ENCODE measurements around the gene EHD1.

EHD1 gene

DNA sequence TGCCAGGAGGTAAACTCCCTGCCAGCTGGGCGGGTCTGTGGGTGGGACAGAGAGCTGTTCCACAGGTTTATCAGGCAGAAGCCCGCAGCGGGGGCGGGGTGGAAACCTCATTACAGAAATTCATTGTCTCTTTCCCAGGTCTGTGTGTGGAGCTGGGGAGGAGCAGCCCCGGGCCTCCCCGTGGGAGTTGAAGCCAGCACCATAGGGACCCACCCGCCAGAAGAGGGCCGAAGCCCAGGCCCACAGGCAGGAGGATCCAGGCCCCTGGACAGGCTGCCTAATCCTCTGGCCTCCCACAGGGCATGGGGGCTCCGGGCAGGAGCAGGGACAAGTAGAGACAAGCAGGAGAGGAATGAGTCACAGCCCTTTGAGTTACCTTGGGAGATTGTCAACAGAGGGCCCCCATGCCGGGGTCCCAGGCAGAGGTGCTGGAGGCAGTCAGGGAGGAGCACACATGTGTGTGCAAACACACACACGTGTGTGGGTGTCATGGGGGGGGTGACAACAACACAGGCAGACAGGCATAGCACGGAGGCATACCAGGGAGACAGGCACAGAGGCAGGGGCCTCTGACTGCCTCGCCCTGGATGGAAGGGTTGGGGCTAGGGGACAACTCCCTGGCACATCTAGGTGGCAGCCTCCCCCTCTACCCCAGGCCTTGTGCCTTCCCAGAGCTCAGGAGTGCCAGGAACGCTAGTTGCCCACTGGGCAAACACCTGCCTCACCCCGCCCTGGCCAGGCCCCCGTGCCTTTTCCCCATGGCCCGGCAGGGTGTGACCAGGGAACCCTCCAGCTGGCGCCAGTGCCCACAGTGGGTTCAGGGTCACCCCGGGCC lies 35.4 kb downstream of the EHD1 start:
- DNase-seq (ENCODE audit: low read depth in 2 of 2): no peak

DNA sequence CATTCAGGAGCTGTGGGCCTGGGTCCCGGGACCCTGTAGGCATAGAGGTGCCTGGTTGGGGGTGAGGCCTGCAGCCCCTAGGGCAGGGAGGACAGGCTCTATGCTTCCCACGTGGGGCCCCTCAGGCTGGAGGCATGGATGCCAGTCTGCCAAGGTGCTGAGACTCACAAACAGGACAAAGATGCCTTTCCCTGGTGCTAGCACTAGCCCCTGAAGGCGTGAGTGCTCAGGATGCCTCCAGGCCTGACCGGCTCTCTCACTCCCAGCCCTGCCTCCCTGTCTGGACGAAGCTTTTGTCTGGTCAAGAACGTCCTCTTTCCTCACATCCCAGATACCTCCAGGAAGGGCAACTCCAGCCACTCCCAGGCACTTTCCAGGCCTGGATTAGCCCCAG lies 36.1 kb downstream of the EHD1 start:
- no peak for DNase-seq (ENCODE audit: low read depth in 2 of 2)

DNA sequence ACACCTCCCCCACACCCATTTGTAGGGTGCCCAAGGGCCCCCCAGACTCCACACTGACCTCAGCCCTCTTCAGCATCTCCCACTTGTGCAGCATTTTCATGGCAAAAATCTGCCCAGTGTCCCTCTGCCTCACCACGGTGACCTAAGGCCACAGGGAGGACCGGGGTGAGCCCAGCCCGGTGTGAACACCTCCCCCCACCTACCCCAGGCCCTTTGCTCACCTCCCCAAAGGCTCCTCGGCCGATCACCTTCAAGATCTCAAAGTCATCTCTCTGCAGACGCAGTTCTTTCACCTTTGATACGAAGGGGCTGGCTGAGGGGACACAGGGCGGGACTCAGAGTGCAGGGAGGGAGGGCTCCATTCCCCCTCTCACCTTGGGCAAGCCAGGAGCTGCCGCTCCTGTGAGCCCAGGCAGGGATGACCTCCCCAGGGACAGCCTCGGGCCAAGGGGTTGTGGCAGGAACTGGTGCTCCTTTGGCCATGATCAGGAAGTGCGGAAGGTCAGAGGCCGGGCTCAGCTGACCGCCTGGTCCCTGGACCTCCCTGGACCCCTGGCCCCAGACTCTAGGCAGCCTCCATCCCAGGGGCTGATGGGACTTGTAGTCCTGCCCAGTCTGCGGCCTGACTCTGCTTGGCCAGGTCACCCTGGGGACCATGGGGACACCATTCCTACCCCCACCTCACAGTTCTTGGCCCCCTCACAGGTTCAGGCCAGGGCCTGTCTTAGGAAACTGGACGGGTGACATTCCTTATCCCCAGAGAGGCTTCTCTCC lies 36.6 kb downstream of the EHD1 start:
- no peak for DNase-seq (ENCODE audit: low read depth in 2 of 2)

DNA sequence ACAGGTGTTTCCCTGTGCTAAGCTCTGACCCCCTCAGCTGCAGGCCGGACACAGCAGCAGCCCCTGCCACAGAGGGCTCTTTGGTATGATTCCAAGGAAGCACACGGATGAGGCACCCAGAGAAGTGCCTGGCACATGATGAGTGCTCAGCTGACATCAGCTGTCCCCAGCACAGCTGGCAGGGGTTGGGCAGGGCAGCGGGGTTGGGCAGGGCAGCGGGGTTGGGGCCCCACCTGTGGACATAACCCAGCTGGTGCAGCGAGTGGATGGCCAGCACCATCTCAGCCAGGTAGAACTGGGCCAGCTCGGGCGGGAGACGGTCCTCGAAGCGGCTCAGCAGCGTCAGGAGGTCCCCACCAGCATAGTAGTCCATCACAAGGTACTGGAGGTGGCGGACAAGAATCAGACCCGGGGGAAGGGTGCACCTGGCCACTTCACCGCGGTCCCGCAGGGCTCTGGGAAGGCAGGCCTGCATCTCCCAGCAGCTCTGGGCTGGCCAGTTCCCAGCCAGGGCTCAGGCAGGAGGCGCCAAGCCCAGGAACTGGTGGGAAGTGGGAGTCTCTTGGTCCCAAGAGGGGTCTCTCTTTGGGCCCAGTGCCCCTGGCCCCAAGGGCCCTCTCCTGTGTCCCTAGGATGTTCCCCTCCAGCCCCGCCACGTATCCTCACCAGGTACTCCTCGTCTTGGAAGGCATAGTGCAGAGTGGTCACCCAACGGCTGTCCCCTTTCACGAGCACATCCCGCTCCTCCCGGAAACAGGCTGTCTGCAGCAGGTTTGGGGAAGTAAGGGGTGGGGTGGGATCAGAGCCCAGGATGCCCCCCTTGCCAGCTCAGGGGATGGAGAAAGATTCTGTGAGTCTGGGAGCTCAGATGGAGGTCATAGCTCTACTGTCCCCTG lies 38.3 kb downstream of the EHD1 start:
- DNase-seq (ENCODE audit: low read depth in 2 of 2): no peak

DNA sequence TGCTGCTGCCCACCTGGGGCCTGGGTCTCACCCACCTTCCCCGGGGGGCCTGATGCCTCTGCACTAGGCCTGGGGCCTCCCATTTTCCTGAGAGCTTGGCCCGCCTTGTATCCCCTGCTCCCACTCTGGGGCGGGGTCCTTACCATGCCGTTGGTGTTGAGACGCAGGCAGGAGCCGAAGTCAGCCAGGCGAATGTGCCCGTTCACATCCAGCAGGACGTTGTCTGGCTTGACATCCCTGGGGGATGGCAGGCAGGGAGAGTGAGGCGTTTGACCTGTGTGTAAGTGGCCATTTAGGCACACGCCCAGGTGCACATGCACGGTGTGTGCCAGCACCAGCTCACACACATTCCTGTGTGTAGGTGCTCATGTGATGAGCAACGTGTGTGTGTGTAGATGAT lies 39.1 kb downstream of the EHD1 start:
- no peak for DNase-seq (ENCODE audit: low read depth in 2 of 2)

DNA sequence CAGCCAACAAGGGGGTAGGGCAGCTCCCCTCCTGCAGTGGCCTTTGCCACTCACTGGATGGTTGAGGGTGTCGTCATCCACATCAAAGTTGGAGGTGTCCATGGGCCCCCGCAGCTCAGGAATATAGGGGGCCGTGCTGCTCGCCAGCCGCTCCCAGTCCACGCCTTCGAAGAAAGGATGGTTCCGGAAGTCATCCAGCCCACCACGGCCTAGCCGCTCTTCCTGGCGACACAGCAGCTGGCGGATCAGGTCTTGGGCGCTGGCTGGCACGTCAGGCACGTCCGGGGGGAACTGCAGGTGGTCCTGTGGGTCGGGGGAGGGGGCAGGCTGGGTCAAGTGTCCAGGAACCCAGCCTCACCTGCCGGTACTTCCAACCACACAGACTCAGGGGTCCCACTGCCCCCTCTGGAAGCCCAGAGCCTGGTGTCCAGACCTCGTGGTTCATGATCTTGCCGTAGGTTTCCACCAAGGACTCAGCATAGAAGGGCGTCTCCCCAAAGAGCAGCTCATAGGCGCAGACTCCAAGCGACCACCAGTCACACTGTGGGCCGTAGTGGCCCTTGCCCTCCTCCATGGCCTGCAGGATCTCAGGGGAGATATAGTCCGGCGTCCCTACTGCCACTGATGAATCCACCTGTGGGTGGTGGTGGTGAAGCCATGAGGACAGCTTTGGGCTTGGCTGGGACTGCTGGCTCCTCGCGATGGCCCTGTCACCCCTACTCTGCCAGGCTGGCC lies 39.7 kb downstream of the EHD1 start:
- DNase-seq (ENCODE audit: low read depth in 2 of 2): no peak

DNA sequence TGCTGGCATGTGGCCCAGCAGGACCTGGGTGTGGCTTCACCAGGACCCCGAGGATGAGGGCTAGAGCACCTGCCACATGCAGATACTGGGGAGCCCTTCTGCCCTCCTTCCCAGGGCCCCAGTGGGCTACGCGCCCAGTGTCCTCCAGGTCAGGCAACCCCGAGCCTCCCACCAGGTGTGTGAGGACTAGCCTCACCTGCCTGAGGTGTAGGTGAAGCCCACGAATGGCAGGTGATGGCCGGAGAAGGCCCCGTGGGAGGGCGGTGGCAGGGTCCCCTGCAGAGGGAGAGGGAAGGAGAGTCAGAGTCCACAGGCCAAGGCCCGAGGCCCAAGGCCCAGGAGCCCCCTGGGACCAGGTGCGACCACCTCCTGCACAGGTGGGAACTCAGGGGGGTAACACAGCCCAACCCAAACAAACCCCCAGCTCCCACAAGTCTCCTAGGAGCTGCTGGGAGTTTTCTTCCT lies 40.5 kb downstream of the EHD1 start:
- DNase-seq (ENCODE audit: low read depth in 2 of 2): no peak

DNA sequence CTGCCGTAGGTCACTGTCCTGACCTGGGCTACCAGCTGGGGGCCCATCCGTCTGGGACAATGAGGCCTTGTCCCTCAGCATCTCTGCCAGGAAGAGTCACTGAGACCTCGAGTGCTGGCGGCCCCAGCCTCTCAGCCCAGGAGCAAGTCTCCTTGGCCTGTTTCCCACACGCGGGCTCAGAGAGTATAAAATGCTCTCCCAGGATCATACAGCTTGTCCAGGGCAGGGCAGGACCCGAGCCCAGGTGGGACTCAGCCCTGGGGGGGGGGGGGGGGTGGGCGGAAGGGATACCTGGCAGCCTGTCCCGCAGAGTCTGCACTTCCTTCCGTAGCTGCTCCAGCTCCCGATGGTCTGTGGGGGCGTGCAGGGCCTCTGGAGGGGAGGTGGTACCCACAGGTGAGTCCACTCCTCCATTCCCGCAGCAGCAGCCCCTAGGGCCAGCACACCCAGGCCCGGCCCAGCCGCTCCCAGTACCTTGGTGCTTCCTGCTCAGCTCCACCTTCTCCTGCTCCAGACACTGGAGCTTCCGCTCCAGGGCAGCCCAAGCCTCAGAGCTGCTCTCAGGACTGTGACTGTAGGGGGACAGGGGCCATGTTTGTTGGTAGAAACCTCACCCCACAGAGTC lies 41.9 kb downstream of the EHD1 start:
- DNase-seq (ENCODE audit: low read depth in 2 of 2): no peak

DNA sequence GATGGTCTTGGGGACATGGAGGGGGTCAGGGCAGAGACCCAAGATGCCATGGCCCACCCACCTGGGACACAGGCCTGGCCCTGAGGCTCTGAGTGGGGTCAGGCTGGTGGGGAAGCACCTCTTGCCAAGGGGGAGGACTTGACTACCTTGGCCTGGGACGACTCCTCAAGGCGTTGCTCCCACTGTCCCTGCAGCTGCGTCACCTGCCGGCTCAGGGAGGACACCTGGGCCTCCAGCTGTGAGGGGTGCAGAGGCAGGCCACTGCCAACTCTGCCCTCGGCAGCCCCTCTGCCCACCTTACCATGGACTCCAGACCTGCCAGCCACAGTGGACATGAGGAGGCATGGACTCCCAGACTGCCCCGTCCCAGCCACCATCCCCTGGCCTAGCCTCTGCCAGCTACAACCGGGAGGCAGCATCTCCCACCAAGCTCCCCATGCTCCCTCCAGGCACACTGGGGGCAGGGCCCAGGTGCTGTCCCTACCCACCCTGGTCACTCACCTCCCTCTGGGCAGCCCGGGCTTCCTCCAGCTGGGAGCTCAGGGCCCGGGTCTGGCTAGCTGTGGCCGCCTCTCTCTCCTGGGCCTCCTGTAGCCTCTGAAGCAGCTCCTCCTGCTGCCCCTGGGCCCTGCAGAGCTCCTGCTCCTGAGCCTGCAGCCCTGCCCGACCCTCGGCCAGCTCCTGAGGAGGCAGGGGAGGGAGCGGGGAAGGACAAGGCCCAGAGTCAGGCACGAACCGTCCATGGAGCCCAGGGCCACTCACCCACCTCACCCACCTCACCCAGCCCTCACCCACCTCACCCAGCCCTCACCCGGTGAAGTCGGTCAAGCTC lies 42.6 kb downstream of the EHD1 start:
- DNase-seq (ENCODE audit: low read depth in 2 of 2): no peak

DNA sequence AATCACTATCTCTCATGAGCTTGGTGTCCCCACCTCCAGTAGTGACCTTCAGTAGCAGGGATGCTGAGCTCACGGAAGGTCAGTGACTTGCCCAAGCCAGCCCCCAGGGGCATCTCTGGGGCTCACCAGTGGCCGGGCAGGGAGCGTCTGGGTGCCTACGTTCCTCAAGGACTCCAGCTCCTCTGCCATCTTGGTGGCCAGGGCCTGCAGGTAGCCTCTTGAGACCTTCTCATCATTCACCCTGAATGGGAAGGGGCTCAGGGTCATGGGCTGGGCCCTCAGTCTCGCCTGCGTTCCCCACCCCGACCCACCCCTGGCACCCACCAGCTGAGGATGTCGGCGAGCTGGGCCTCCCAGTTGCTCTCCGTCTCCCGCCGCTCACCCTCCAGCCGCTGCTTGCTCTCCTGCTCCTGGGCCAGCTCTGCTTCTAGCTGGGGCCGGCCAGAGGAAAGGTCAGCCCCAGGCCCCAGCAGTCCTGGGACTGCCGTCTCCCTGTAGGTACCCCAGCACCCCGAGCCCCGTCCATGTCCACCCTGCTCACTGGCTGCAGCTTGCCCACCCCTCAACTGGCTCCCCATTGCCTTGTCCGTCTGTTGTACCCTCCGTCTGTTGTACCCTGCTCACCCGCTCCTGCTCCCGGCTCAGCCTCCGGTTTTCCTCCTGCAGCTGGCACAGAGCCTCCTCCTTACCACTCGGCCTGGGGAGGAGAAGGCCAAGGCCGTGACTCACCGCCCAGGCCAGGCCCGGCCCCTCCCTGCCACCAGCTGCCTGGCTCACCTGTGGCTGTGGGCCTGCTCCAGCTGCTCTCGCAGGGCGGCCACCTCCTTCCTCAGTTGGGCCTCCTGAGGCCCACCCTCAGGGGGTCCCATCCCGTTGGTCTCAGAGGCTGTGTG lies 43.5 kb downstream of the EHD1 start:
- no peak for DNase-seq (ENCODE audit: low read depth in 2 of 2)

DNA sequence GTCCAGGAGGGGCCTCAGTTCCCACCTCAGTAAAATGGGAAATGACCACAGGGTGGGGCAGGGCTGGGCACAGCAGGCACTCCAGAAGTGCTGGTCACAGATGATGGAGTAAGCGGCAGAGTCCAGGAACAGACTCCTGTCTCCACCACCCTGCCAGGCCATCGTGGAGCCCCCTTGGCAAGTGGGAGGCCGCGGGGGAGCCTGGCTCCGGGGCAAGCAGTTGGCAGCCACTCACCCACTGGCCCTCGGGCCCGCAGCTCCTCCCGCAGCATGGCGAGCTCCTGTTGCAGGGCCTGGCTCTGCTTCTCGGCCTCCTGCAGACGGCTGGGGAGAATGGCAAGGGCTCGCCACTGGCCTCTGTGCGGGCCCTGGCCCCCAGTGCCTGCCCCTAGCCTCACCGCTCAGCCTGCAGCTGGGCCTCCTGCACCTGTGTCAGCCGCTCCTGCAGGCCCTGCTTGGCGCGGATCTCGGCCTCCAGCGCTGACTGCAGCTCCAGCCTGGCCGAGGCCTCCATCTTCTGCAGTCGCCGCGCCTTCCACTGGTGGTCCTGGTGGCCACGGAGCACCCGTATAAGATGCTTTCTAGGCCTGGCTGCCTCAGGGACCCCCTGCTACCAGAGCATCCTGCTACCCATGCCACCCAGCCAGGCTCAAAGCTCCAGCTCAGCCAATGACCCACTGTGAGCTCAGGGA lies 44.2 kb downstream of the EHD1 start:
- no peak for DNase-seq (ENCODE audit: low read depth in 2 of 2)

DNA sequence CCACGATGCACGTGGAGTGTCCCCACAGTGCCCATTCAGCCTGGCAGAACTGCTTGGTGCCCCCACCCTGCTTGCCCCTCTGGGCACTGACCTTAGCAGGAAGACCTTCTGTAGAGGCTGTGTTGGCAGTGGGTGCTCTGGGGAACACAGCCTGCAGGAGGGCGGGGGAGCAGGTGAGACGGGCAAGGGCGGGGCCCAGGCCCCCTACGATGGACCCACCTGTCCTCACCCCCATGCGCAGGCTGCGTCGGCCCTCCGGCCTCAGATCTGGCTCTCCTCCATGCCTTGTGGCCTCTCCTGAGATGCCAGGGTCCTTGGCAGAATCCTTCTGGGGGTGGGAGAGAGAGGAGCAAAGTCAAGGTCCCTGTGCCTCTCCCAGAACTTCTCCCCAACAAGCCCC lies 44.9 kb downstream of the EHD1 start:
- no peak for DNase-seq (ENCODE audit: low read depth in 2 of 2)

DNA sequence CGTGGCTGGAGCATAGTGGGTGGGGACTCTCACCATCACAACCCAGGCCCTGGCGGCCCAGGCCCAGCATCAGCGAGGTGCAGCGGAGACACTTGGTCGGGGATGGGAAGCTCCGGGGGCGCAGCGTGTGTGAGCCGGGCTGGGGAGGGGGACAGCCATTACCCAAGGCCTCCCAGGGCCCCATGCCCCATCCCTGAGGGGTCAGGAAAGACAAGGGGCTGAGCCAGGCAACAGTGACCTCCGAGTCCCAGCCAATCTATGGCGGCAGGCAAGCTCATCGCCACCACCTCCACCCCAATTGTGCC lies 45.3 kb downstream of the EHD1 start:
- DNase-seq (ENCODE audit: low read depth in 2 of 2): no peak

DNA sequence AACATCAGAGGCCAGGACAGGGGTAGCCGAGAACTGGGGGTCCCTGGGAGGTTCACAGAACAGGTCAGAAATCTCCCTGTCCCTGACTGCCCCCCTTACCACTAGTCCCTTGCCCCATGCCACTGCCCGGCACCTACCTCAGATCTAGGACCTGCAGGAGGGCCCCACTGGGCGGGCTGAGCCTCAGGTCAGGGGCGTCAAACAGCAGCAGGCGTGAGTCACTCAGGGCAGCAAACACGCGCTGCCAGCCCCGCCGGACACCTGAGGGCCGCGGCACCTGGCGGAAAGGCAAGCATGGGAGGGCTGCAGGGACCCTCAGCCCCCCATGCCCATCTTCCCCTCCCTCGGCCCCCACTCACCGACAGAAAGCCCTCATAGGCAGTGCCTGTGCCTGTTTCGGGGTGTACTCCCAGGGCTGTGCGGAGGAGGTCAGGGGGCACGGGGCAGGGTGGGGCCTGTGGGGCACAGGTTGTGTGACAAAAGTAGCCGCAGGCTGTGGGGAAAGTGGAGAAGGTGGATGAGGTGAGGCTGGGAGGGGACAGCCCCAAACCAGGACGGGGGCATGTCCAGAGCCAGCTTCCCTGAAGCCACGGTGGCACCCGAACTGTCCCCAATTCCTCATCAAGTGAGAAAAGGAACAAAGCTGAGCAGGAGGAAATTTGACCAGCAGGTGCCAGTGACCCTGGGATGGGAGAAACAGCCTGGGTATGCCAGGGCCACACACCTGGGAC lies 45.8 kb downstream of the EHD1 start:
- DNase-seq (ENCODE audit: low read depth in 2 of 2): no peak

DNA sequence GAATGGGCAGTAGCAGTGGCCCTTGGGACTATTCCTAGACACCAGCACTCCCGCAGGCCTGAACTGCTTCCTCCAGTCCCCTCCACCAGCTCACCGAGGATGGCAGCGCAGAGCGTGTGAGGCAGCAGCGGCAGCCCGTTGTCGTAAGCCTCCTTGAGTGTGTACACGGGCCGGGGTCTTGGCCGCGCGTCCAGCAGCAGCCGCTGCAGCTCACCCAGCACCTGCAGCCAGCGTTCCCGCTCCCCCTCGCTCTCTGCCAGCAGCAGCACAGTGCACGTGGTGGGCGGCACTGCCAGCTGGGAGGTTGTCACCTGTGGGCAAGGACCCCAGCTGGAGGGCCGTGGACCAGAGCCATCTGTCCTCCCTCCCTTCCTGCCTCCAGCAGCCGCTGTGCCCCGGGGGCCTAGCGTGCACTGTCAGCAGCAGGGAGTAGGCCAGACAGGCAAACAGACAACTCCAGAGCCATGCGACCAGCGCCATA lies 47.0 kb downstream of the EHD1 start:
- DNase-seq (ENCODE audit: low read depth in 2 of 2): no peak

DNA sequence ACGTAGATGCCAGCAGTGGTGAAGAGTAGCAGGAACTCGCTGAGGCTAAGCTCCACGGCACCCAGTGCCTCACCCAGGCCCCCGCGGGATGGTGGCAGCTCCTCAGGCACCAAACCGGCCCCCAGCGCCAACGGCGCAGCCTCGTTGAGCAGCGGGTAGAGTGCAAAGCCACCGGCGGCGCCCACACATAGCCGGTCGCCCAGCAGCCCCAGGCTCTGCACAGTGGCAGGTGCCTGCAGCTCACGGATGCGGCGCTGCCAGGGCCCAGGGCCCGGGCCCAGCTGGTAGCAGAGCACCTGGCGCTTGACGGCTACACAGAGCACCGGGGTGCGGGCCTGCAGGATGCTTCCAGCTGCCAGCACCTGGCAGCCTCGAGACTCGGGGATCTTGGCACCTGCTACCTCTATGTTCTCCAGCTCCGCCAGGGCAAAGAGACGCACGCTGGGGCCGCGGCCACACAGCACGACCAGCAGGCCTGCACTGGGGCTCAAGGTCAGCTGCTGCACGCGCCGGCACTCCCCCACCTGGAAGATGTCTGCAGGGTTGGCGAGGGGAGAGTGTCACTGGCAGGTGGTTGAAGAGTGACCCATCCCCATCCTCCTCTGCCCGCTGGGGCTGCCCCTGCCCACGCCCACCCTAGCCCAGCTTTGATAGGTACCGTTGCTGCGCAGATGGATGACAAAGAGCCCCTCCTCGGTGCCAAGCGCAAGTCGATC lies 48.7 kb downstream of the EHD1 start:
- no peak for DNase-seq (ENCODE audit: low read depth in 2 of 2)

DNA sequence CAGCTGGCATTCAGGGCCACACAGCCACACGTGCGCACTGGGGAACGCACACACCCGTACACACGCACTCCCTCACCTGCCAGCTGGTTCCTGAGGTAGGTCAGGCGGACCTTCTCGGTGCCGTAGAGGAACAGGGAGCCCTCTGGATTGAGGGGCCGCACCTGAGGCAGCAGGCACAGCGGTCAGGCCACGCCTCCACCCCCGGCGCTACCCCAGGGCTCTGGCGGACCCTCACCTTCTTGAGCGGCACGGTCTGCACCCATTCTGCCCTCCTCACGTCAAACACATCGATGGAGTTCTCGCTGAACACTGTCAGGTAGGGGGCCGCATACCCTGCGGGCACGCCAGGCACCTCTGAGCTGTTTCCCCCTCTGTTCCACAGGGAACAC lies 51.0 kb downstream of the EHD1 start:
- DNase-seq (ENCODE audit: low read depth in 2 of 2): no peak

All from stimulated activated CD8-positive, alpha-beta memory T cell treated with anti-CD3 and anti-CD28 coated beads, Interleukin-7, amount 100 ng/mL, for 1 hour (primary cell).